NCI-H748 (cell line): ENCODE measurements around the gene CHMP4B.
A peak's percentile ranks its signal among the peaks of the same experiment; 100 is the strongest.

Source experiments
- DNase-seq: peaks from one replicate; lab custom pipeline; 2025; ENCODE audit not compliant: unreplicated experiment; lab: John Stamatoyannopoulos, UW

Gene CHMP4B, protein sequence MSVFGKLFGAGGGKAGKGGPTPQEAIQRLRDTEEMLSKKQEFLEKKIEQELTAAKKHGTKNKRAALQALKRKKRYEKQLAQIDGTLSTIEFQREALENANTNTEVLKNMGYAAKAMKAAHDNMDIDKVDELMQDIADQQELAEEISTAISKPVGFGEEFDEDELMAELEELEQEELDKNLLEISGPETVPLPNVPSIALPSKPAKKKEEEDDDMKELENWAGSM

GRCh38 chr20:33810885-33811775 lies at the start of gene CHMP4B:
TSS of gene CHMP4B (plus strand) at chr20:33811348. CDS start at chr20:33811469, 121 bp downstream.
- peak; percentile 99 for DNase-seq

DNA sequence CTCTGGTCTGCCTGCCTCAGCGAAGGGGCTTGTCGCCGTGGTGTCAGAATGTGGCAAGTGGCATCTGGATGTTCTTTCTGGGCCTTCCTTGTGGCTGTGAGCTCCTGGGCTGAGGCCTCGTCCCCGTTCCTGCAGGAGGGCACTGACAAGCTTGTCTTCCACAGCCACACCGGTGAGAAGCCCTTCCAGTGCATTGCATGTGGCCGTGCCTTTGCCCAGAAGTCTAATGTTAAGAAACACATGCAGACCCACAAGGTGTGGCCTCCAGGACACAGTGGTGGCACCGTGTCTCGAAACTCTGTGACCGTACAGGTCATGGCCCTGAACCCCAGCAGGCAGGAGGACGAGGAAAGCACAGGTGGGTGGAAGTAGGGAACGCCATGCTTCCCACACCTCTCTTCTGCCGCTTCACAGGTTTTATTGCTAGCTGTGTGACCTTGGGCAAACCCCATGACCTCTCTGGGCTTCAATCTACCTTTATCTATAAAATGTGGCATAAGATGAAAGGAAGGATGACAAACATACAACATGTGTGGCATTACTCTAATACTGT lies 49.4 kb upstream of the CHMP4B start:
- DNase-seq: no peak

GRCh38 chr20:33765099-33765498 lies 46.0 kb upstream of the CHMP4B start:
- no peak for DNase-seq

GRCh38 chr20:33765592-33765991 lies 45.6 kb upstream of the CHMP4B start:
- no peak for DNase-seq

DNA sequence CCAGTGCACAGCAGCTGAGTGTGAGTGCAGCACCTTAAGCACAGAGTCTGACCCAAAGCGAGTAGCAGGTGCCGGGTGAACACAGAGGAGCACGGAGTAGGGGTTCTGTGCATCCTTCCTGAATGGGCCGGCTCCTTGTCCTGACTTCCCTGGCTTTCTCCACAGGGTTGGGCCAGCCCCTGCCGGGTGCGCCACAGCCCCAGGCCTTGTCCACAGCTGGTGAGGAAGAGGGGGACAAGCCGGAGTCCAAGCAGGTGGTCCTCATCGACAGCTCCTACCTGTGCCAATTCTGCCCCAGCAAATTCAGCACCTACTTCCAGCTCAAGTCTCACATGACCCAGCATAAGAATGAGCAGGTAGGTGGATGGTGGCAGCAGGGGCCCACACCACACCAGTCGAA lies 44.5 kb upstream of the CHMP4B start:
- no peak for DNase-seq

GRCh38 chr20:33767777-33768138 lies 43.4 kb upstream of the CHMP4B start:
- no peak for DNase-seq

DNA sequence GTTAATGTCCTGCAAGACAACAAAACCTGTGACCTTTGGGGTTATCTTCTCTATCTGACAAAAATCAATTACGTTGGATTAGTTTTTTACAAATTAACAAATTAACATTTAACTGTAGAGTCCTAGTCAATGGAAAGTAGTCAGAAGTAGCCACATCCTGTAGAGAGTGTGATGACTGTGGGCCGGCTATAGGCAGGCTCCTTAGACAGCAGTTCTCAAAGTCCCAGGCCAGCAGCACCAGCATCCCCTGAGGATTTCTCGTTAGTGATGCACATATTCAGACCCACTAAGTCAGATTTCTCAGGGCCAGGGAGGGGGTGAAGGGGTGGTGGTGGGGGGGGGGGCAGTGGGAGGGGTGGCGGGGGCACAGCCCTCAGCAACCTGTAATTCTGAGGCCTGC lies 42.1 kb upstream of the CHMP4B start:
- no peak for DNase-seq

DNA sequence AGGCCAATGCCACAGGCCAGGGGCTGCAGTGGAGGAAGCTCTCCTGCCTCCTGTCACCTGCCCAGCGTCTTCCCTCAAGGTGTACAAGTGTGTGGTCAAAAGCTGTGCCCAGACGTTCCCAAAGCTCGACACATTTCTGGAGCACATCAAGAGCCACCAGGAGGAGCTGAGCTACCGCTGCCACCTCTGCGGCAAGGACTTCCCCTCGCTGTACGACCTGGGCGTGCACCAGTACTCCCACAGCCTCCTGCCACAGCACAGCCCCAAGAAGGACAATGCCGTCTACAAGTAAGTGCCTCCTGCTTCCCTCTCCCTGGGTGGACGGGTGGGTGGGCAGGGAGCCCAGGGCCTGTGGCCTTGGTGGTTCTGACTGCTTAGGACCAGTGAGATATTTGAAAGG lies 41.1 kb upstream of the CHMP4B start:
- no peak for DNase-seq

- no peak for DNase-seq
Measured at GRCh38 chr20:33771938-33772337, 39.2 kb upstream of the CHMP4B start.

DNA sequence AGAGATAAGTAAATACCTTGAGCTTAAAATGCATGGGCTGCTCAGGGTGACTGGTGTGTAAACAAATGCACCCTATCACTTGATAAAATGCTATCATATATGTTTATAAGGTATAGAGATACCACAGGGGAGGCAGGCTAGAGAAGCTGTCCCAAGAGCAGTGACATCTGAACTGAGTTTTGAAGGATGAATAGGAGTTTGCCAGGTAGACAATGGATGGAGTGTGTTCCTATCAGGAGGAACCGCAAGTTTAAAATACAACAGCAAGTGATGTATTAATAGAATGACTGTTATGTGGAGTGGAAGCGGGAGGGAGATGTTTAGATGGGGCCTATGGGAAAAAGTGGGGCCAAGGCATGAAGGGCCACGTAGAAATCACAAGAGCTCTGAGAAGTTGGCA lies 38.7 kb upstream of the CHMP4B start:
- DNase-seq: no peak

- DNase-seq: no peak
Measured at GRCh38 chr20:33773412-33774089, 37.6 kb upstream of the CHMP4B start.

DNA sequence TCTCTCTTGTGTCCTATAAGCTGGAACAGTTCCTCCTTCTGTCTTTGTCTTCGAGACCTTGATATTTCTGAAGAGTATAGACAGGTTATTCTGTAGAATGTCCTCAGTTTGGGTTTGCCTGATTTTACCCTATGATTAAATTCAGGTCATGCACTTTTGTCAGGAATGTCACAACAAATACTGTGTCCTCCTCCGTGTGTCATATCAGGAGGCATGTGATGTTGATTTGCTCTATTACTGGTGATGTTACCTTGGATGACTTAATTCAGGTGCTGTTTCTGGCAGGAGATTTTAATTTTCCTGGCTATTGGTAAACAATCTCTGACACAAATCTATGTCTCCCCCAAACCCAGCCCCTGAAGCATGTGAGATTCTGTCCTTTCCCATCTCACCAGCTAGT lies 33.3 kb upstream of the CHMP4B start:
- no peak for DNase-seq

DNA sequence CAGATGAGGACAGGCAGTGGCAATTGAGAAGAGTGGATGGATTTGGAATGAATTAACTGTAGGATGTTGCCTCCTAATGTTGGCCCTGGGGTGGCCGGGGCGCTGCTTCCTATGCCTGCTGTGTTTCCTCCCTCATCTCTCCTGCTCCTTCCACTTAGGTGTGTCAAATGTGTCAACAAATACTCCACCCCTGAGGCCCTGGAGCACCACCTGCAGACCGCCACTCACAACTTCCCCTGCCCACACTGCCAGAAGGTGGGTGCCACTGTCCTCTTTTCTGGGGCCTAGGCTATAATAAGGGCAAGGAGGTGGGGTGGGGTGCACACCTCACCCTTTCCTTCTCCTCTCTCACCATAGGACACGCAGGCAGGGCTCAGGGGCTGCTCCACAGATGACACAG lies 30.0 kb upstream of the CHMP4B start:
- DNase-seq: no peak

- no peak for DNase-seq
Measured at GRCh38 chr20:33781945-33782344, 29.2 kb upstream of the CHMP4B start.

DNA sequence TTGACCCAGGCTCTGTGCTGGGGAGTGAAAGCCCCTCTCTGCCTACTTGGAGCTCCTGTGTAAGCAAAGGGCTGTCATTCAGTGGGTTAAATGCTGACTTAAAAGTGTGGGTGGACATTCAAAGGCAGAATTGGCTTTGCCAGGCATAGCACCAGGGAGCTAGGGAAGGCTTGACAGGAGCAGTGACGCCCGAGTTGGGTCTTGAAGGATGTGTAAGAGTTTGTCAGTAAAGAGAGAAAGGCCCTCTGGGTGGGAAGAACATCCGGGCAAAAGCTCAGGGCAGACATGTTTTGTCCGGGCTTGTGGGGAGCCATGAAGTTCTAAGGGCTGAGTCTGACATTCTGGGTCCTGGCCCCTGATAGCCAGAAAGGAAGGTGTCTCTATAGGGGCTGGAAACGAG lies 27.9 kb upstream of the CHMP4B start:
- no peak for DNase-seq

DNA sequence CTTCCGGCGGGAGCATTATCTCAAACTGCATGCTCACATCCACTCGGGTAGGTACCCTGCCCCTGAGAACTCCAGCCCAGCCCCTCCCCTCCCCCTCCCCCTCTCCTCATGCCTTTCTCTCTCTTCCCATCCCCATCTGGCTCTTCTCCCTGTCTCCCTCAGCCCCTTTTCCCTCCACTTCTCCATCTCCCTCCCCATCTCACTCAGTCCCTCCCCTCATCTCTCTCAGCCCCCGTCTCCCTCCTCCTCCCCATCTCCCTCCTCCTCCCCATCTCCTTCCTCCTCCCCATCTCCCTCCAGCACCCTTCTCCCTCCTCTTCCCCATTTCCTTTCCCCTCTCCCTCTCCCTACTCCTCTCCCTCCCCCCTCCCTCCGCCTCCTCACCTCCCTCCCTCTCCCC lies 27.3 kb upstream of the CHMP4B start:
- DNase-seq: no peak

DNA sequence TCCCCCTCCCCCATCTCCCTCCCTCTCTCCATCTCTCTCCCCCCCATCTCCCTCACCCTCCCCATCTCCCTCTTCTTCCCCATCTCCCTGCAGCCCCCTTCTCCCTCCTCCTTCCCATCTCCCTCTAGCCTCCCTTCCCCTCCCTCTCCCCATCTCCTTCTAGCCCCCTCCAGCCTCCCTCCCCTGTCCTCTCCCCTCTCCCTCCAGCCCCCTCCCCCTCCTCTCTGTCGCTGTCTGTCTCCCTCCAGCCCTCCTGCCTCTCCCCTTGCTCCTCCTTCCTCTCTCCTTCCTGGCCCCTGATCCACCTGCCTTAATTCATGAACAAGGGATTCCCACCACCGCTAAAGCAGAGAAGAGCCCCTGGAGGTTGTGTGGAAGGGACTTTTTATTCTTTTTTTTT lies 26.9 kb upstream of the CHMP4B start:
- no peak for DNase-seq

- no peak for DNase-seq
Measured at GRCh38 chr20:33785503-33785902, 25.6 kb upstream of the CHMP4B start.

DNA sequence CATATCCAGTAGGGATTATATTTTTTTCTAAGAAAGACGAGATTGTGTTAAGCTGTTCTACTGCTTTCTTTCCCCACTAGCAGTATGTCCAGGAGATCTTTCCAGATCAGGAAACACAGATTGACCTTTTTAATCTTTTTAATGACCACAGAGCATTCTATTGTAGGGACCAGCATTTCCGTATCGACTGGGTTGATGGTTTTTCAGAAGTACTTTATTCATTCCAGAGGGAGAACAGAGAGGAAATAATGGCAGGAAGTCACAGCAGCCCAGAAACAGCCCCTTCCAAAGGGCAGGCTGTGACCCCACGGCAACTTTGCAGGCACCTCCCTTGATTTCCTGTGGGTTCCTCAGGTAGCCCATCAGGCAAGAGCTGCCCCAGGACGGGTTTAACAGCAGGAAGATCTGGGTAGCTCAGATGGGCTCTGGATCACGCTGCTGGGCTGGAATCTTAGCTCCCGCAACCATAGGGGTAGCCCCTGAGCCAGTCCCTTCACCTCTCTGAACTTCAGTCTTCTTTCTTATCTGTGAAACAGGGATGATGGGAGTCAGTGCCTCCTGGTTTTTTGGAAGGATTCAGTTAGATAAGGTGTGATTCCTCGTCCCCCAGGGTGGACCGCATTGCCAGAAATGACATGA lies 23.8 kb upstream of the CHMP4B start:
- DNase-seq: no peak

DNA sequence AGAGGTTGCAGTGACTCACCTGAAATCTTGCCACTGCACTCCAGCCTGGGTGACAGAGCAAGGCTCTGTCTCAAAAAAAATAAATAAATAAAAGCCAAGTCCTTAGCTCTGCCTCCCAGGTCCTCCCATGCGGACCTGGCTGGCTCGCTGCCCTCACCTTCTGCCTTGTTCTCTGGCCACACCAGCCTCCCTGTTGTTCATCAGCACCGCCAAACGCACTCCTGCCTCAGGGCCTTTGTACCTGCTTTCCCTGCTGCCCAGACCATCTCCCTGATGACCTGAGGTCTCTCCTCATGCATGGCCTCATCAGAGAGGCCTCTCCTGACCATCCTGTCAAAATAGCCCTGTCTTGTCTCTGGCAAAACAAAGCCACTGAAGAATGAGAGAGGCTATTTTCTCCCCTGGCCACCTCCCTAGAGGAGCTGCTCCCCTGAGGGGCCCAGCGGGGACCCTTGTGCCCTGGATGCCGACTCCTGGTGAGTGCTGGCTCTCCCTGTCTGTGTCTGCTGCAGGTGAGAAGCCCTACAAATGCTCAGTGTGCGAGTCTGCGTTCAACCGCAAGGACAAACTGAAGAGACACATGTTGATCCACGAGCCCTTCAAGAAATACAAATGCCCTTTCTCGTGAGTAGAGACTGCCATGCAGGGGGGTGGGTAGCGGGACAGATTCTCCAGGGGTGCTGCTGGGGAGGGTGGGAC lies 22.6 kb upstream of the CHMP4B start:
- no peak for DNase-seq
